ENCODE results near the gene DAAM1.

DAAM1 gene

GRCh38 chr14:59271256-59271655, 82.8 kb downstream of the DAAM1 start:
- Mint-ChIP-seq H3K4me1 (ENCODE audit: low read depth) (peaks cover 9% of the 10 kb centered on the region), H3K27ac (no peak overlapping the region), H3K9me3 (no peaks in the 10 kb centered on the region), H3K4me3 (no peak overlapping the region), H3K36me3 (ENCODE audit: low read depth) (peaks cover 4% of the 10 kb centered on the region), H3K27me3 (ENCODE audit: low read depth) (no peaks in the 10 kb centered on the region)

DNA sequence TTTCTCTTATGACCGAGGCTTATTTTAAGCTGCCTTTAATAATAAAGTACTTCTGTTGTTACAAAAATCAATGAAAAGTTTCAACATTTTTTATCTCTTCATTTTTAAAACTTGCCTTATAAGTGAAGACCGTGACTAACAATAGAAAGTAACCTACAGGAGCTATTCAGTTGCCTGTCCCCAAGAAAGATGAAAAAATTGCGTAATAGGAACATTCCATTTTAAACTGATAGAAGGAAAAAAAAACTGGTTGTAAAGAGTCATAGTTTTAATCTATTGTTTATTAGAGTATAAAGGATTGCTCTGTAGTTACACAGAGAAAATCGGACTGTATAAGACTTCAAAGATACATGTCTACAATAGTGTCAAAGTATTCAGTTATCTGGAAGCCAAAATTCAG, 83.3 kb downstream of the DAAM1 start:
- no peak overlapping the region for H3K4me3 Mint-ChIP-seq
- H3K27ac Mint-ChIP-seq = no peak overlapping the region
- peaks cover 4% of the 10 kb centered on the region for H3K36me3 Mint-ChIP-seq (ENCODE audit: low read depth)
- peaks cover 13% of the 10 kb centered on the region for H3K4me1 Mint-ChIP-seq (ENCODE audit: low read depth)
- H3K9me3 Mint-ChIP-seq = no peaks in the 10 kb centered on the region
- H3K27me3 Mint-ChIP-seq (ENCODE audit: low read depth) = no peaks in the 10 kb centered on the region

- Mint-ChIP-seq H3K9me3 (no peaks in the 10 kb centered on the region), H3K27ac (no peak overlapping the region), H3K4me1 (ENCODE audit: low read depth) (peaks cover 13% of the 10 kb centered on the region), H3K4me3 (no peak overlapping the region), H3K27me3 (ENCODE audit: low read depth) (no peaks in the 10 kb centered on the region), H3K36me3 (ENCODE audit: low read depth) (peaks cover 4% of the 10 kb centered on the region)
Observed at GRCh38 chr14:59272633-59273032, 84.2 kb downstream of the DAAM1 start.

DNA sequence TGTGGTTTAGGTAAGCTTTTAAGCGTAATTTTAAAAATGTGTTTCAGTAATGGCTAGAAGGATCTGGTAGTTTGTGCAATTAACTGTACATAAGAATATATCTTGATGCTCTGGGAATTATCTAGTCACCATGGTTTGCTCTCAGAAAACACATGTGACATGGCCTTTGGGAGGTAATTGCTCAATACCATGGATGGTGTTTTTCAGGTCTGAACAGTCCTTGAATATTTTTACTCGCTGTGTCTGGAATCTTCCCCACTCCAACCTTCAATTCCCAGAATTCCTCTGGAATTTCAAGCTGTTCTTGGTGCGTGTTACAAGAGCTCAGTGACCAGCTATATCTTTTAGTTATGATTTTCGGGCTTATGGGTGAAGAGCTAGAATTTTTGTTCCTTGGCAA, 85.3 kb downstream of the DAAM1 start:
- peaks cover 3% of the 10 kb centered on the region for H3K36me3 Mint-ChIP-seq (ENCODE audit: low read depth)

DNA sequence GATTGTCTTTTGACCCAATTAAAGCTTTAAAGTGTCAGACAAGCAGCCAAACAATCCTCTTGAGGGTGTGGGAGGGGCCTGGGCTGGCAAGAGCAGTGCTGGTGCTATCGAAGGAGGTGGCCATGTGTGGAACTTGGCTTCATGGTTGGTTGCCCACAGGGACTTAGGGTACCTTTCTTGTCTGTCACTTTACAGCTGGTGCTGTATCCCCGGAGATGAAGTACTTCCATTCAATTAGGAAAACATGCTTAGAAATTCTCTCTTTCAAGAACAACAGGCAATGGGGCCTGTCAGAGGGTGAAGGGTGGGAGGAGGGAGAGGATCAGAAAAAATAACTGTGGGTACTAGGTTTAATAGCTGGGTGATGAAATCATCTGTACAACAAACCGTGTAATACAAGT, 86.5 kb downstream of the DAAM1 start:
- peaks cover 13% of the 10 kb centered on the region for H3K4me1 Mint-ChIP-seq (ENCODE audit: low read depth)
- H3K27ac Mint-ChIP-seq = no peak overlapping the region
- H3K4me3 Mint-ChIP-seq = no peak overlapping the region
- no peaks in the 10 kb centered on the region for H3K9me3 Mint-ChIP-seq
- H3K36me3 Mint-ChIP-seq (ENCODE audit: low read depth) = no peaks in the 10 kb centered on the region
- H3K27me3 Mint-ChIP-seq (ENCODE audit: low read depth) = no peaks in the 10 kb centered on the region

More for the DNA sequence above, 85.3 kb downstream of the DAAM1 start:
- Mint-ChIP-seq H3K27ac (no peak overlapping the region), H3K27me3 (ENCODE audit: low read depth) (no peaks in the 10 kb centered on the region), H3K4me3 (no peak overlapping the region), H3K4me1 (ENCODE audit: low read depth) (peaks cover 13% of the 10 kb centered on the region), H3K9me3 (no peaks in the 10 kb centered on the region)

GRCh38 chr14:59275668-59276067, 87.2 kb downstream of the DAAM1 start:
- H3K36me3 Mint-ChIP-seq (ENCODE audit: low read depth) = peaks cover 1% of the 10 kb centered on the region
- peaks cover 13% of the 10 kb centered on the region for H3K4me1 Mint-ChIP-seq (ENCODE audit: low read depth)
- no peaks in the 10 kb centered on the region for H3K27me3 Mint-ChIP-seq (ENCODE audit: low read depth)
- H3K27ac Mint-ChIP-seq = no peak overlapping the region
- H3K4me3 Mint-ChIP-seq = no peak overlapping the region
- no peaks in the 10 kb centered on the region for H3K9me3 Mint-ChIP-seq

DNA sequence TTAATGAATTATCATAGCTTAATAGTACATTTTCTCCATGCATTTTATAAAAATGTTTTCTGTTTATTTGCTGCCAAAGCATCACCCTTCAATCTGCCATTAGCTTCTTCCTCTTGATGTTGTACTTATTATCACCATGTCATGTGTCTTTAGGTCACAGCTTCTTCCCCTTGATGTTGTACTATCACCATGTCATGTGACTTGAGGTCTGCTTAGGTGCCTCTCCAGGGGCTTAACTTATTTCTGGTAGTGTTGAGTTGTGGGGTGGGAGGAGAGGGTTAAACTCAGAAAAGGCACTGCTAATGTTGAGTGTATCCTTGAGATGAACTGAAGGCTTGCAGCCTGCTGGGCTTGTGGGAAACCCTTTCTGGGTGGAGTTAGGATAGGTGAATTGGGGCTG, 87.8 kb downstream of the DAAM1 start:
- Mint-ChIP-seq H3K36me3 (ENCODE audit: low read depth) (peaks cover 1% of the 10 kb centered on the region), H3K27ac (no peak overlapping the region), H3K9me3 (no peaks in the 10 kb centered on the region), H3K27me3 (ENCODE audit: low read depth) (no peaks in the 10 kb centered on the region), H3K4me1 (ENCODE audit: low read depth) (peaks cover 13% of the 10 kb centered on the region), H3K4me3 (no peak overlapping the region)

GRCh38 chr14:59277659-59278058, 89.2 kb downstream of the DAAM1 start:
- H3K9me3 Mint-ChIP-seq = no peaks in the 10 kb centered on the region
- no peak overlapping the region for H3K27ac Mint-ChIP-seq
- peaks cover 1% of the 10 kb centered on the region for H3K36me3 Mint-ChIP-seq (ENCODE audit: low read depth)

DNA sequence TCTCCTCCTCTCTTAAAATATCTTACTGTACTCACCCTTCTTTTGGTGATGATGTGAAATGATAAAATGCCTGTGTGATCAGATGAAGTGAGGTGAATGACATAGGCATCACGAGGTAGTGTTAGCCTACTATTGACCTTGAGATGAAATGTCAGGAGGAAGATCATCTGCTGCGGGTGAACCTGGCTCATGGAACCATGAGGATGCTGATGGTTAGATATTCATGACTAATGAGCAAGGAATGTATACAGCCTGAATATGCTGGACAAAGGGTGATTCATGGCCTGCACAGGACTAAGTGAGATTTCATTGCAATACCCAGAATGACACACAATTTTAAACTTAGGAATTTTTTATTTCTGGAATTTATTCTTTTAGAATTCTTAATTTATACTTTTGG, 89.6 kb downstream of the DAAM1 start:
- Mint-ChIP-seq H3K9me3 (no peaks in the 10 kb centered on the region), H3K27me3 (ENCODE audit: low read depth) (no peaks in the 10 kb centered on the region), H3K27ac (no peak overlapping the region), H3K4me3 (no peak overlapping the region), H3K4me1 (ENCODE audit: low read depth) (peaks cover 13% of the 10 kb centered on the region), H3K36me3 (ENCODE audit: low read depth) (peaks cover 1% of the 10 kb centered on the region)

More at GRCh38 chr14:59277659-59278058, 89.2 kb downstream of the DAAM1 start:
- H3K4me1 Mint-ChIP-seq (ENCODE audit: low read depth) = peaks cover 13% of the 10 kb centered on the region
- no peak overlapping the region for H3K4me3 Mint-ChIP-seq
- no peaks in the 10 kb centered on the region for H3K27me3 Mint-ChIP-seq (ENCODE audit: low read depth)

DNA sequence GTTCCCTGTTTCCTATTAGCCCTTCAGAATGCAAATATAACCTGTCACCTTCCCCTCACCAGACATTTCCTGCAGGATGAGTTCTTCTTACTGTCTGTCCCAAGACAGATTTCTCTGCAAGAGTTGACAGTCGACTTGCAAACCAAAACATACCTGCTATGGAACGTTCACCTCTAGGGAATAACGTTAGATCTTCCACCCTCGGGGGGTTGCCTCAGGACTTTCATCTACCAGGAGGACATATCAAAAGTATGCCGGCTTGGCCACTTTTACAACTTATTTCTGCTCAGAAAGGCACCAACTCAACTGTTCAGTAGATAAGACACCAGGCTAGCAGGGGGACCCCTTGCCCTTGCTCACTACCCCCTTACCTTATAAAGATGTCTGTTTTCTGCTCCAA, 92.5 kb downstream of the DAAM1 start:
- Mint-ChIP-seq H3K4me3 (no peak overlapping the region), H3K9me3 (peaks cover 22% of the 10 kb centered on the region), H3K27ac (no peak overlapping the region), H3K4me1 (ENCODE audit: low read depth) (peaks cover 7% of the 10 kb centered on the region), H3K36me3 (ENCODE audit: low read depth) (peaks cover 11% of the 10 kb centered on the region), H3K27me3 (ENCODE audit: low read depth) (no peaks in the 10 kb centered on the region)

DNA sequence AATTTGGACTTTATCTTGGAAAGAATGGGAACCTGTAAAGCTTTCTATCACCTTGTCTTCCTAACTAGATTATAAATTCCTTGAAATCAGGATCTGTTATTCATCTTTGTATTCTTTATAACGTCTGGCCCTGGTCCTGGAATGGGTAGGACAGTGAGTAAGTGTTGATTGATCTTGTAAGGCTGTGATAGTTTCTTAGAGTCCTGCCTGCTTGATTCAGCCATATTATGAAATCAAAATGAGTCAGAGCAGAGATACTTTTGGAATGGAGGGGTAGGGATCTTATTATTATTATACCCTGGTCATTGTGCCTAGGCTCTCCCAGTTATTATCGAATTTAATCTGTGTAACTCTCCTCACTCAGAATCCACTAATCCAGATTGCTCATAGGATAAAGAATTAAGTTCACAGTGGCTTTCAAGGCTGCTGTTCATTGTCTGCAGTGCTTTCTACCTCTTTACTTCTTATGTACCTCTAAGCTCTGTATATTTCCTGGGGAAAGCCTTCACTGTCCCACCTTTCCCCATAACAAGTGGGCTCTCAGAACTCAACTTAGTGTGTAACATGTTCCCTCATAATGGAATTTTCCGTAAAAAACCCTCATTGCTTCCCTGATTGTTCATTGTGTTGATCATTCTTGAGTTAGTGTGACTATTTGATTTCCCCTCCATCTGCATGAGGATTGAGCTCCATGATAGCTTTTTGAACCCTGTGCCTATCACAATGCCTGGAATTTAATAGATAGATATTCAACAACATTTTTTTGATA, 93.3 kb downstream of the DAAM1 start:
- peaks cover 4% of the 10 kb centered on the region for H3K4me1 Mint-ChIP-seq (ENCODE audit: low read depth)
- H3K27ac Mint-ChIP-seq = no peak overlapping the region
- H3K9me3 Mint-ChIP-seq = peaks cover 23% of the 10 kb centered on the region
- H3K4me3 Mint-ChIP-seq = no peak overlapping the region
- H3K27me3 Mint-ChIP-seq (ENCODE audit: low read depth) = no peaks in the 10 kb centered on the region
- H3K36me3 Mint-ChIP-seq (ENCODE audit: low read depth) = peaks cover 12% of the 10 kb centered on the region

GRCh38 chr14:59282378-59282765, 93.9 kb downstream of the DAAM1 start:
- Mint-ChIP-seq H3K4me3 (no peak overlapping the region), H3K36me3 (ENCODE audit: low read depth) (peaks cover 12% of the 10 kb centered on the region), H3K9me3 (peaks cover 23% of the 10 kb centered on the region), H3K27me3 (ENCODE audit: low read depth) (no peaks in the 10 kb centered on the region), H3K27ac (no peak overlapping the region), H3K4me1 (ENCODE audit: low read depth) (peaks cover 8% of the 10 kb centered on the region)

- no peak overlapping the region for H3K4me3 Mint-ChIP-seq
- no peaks in the 10 kb centered on the region for H3K27me3 Mint-ChIP-seq (ENCODE audit: low read depth)
- H3K4me1 Mint-ChIP-seq (ENCODE audit: low read depth) = peaks cover 15% of the 10 kb centered on the region
- H3K36me3 Mint-ChIP-seq (ENCODE audit: low read depth) = peaks cover 12% of the 10 kb centered on the region
- peaks cover 31% of the 10 kb centered on the region for H3K9me3 Mint-ChIP-seq
- H3K27ac Mint-ChIP-seq = no peak overlapping the region
Observed at GRCh38 chr14:59283361-59283760, 94.9 kb downstream of the DAAM1 start.

GRCh38 chr14:59284059-59284458, 95.6 kb downstream of the DAAM1 start:
- no peak overlapping the region for H3K27ac Mint-ChIP-seq
- H3K27me3 Mint-ChIP-seq (ENCODE audit: low read depth) = no peaks in the 10 kb centered on the region
- H3K36me3 Mint-ChIP-seq (ENCODE audit: low read depth) = peaks cover 15% of the 10 kb centered on the region
- H3K4me1 Mint-ChIP-seq (ENCODE audit: low read depth) = peaks cover 18% of the 10 kb centered on the region
- H3K9me3 Mint-ChIP-seq = peaks cover 34% of the 10 kb centered on the region
- H3K4me3 Mint-ChIP-seq = no peak overlapping the region

- Mint-ChIP-seq H3K27ac (no peak overlapping the region), H3K9me3 (peaks cover 11% of the 10 kb centered on the region), H3K4me3 (no peak overlapping the region), H3K36me3 (ENCODE audit: low read depth) (peaks cover 14% of the 10 kb centered on the region), H3K27me3 (ENCODE audit: low read depth) (no peaks in the 10 kb centered on the region), H3K4me1 (ENCODE audit: low read depth) (peaks cover 25% of the 10 kb centered on the region)
Observed at GRCh38 chr14:59292028-59292427, 103.6 kb downstream of the DAAM1 start.

Data from T-helper 1 cell treated with Interleukin-12 subunit alpha and Interleukin-12 subunit beta and Interleukin-4 antibody, amounts not matched to agents 30 μg/mL and 1 μg/mL, for 36 hours (primary cell).